ENCODE results near the gene RTP5. TPM values are rescaled to one million over a fixed set of nuclear protein-coding genes. Genes with fewer than 3 reads are reported as not detected.

Gene RTP5
- total RNA-seq, 2 donors from 2014 or later: 0.63 TPM; not detected in 1

GRCh38 chr2:241848761-241849615 is 20.5 kb upstream of the RTP5 start:
- no peak overlapping the region for H3K4me3 ChIP-seq
- H3K4me1 ChIP-seq (ENCODE audit: control insufficient read depth in 1 of 2, low read depth in 2 of 2): peaks cover 4 to 9% of the 10 kb centered on the region in 2 donors
- no peaks in the 10 kb centered on the region for H3K36me3 ChIP-seq
- ATAC-seq (ENCODE audit: insufficient number of reproducible peaks, low FRiP score, low read depth) (no peak), DNase-seq (ENCODE audit: low spot score) (no peak)
- no peaks in the 10 kb centered on the region for H3K27me3 ChIP-seq (replicated peaks; ENCODE audit: insufficient read depth)
- TF ChIP-seq, protein P1, sequence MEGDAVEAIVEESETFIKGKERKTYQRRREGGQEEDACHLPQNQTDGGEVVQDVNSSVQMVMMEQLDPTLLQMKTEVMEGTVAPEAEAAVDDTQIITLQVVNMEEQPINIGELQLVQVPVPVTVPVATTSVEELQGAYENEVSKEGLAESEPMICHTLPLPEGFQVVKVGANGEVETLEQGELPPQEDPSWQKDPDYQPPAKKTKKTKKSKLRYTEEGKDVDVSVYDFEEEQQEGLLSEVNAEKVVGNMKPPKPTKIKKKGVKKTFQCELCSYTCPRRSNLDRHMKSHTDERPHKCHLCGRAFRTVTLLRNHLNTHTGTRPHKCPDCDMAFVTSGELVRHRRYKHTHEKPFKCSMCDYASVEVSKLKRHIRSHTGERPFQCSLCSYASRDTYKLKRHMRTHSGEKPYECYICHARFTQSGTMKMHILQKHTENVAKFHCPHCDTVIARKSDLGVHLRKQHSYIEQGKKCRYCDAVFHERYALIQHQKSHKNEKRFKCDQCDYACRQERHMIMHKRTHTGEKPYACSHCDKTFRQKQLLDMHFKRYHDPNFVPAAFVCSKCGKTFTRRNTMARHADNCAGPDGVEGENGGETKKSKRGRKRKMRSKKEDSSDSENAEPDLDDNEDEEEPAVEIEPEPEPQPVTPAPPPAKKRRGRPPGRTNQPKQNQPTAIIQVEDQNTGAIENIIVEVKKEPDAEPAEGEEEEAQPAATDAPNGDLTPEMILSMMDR (IDR thresholded peaks at IDR 0.05): no peak
- no peaks in the 10 kb centered on the region for H3K9me3 ChIP-seq
- H3K27ac ChIP-seq: no peak overlapping the region

- Histone ChIP-seq H3K36me3 (no peaks in the 10 kb centered on the region), H3K4me1 (ENCODE audit: control insufficient read depth in 1 of 2, low read depth in 2 of 2) (peaks cover 0 to 3% of the 10 kb centered on the region in 2 donors), H3K4me3 (no peak overlapping the region), H3K9me3 (no peaks in the 10 kb centered on the region), H3K27ac (no peak overlapping the region), H3K27me3 (replicated peaks; ENCODE audit: insufficient read depth) (no peaks in the 10 kb centered on the region)
- TF ChIP-seq, protein P1 (IDR thresholded peaks at IDR 0.05): no peak
- DNase-seq (ENCODE audit: low spot score) (no peak), ATAC-seq (ENCODE audit: insufficient number of reproducible peaks, low FRiP score, low read depth) (no peak)
These were observed 19.6 kb upstream of the RTP5 start for GRCh38 chr2:241849616-241850543.

- DNase-seq (ENCODE audit: low spot score) (no peak), ATAC-seq (ENCODE audit: insufficient number of reproducible peaks, low FRiP score, low read depth) (no peak)
- Histone ChIP-seq H3K4me1 (ENCODE audit: control insufficient read depth in 1 of 2, low read depth in 2 of 2) (no peaks in the 10 kb centered on the region), H3K9me3 (no peaks in the 10 kb centered on the region), H3K4me3 (no peak overlapping the region), H3K36me3 (no peaks in the 10 kb centered on the region), H3K27ac (no peak overlapping the region), H3K27me3 (replicated peaks; ENCODE audit: insufficient read depth) (no peaks in the 10 kb centered on the region)
- TF ChIP-seq, protein P1 (IDR thresholded peaks at IDR 0.05): no peak
These were observed 18.8 kb upstream of the RTP5 start for GRCh38 chr2:241850544-241851324.

GRCh38 chr2:241851325-241852115 is 18.0 kb upstream of the RTP5 start:
- no peaks in the 10 kb centered on the region for H3K36me3 ChIP-seq
- no peak overlapping the region for H3K27ac ChIP-seq
- no peaks in the 10 kb centered on the region for H3K9me3 ChIP-seq
- H3K4me1 ChIP-seq (ENCODE audit: control insufficient read depth in 1 of 2, low read depth in 2 of 2): no peaks in the 10 kb centered on the region
- ATAC-seq (ENCODE audit: insufficient number of reproducible peaks, low FRiP score, low read depth): no peak
- H3K4me3 ChIP-seq: no peak overlapping the region
- no peaks in the 10 kb centered on the region for H3K27me3 ChIP-seq (replicated peaks; ENCODE audit: insufficient read depth)
- TF ChIP-seq, protein P1 (IDR thresholded peaks at IDR 0.05): no peak
- DNase-seq (ENCODE audit: low spot score): no peak

All from thoracic aorta (tissue), 2 donors.